Choroid plexus epithelial cell (primary cell): ENCODE data around the gene KRTAP10-8.

ENCODE experiments used
- DNase-seq: peaks from one replicate; pipeline ENCODE4 v3.0.0-alpha.2; 2010; ENCODE audit warnings: low read depth
- H3K4me3 ChIP-seq: 2 replicates; pipeline ENCODE4 v1.5.1; 2011; ENCODE audit warnings: low read depth, mild to moderate bottlenecking, control low read depth, low read length, moderate library complexity
- TF ChIP-seq, protein P1 (sequence below): conservative IDR thresholded peaks from 2 replicates; pipeline ENCODE4 v1.5.1; 2011; ENCODE audit warnings: low read depth, mild to moderate bottlenecking, control low read depth, inconsistent platforms, low read length, moderate library complexity

The KRTAP10-8 gene

DNA sequence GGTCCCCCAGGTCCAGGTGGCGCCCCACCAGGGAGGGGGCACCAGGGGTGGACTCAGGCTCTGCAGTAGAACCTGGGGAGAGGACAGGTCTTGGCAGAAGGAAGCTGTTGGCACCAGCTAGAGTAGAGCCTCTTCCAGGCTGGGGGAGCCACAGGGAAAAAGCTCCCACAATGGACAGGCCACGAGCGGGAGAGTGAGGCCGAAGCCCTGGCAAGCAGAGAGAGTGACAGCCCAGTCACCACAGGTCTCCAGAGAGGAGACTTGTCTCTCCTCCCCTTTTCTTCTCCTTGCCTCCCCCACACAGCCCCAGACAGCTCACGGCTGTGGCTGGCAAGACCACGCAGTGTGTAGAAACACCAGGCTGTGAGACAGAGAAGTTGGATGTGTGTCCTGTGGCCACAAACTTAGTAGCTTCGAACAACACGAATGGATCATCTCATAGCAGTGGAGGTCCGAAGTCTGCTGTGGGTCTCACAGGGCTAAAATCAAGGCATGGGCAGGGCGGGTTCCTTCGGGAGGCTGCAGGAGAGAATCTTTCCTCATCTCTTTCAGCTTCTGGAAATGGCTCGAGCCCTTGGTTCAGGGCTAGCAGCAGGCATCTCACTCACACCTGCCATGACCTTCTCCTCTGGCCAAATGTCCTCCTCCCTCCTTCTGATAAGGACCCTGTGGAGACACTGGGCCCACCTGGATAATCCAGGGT, 39.2 kb downstream of the KRTAP10-8 start:
- no peak overlapping the region for H3K4me3 ChIP-seq
- no peak for DNase-seq
- TF ChIP-seq, protein P1, sequence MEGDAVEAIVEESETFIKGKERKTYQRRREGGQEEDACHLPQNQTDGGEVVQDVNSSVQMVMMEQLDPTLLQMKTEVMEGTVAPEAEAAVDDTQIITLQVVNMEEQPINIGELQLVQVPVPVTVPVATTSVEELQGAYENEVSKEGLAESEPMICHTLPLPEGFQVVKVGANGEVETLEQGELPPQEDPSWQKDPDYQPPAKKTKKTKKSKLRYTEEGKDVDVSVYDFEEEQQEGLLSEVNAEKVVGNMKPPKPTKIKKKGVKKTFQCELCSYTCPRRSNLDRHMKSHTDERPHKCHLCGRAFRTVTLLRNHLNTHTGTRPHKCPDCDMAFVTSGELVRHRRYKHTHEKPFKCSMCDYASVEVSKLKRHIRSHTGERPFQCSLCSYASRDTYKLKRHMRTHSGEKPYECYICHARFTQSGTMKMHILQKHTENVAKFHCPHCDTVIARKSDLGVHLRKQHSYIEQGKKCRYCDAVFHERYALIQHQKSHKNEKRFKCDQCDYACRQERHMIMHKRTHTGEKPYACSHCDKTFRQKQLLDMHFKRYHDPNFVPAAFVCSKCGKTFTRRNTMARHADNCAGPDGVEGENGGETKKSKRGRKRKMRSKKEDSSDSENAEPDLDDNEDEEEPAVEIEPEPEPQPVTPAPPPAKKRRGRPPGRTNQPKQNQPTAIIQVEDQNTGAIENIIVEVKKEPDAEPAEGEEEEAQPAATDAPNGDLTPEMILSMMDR, result no peak

- DNase-seq, result no peak
- TF ChIP-seq, protein P1, result no peak
- no peak overlapping the region for H3K4me3 ChIP-seq
Observed at GRCh38 chr21:44653123-44653522, 41.2 kb downstream of the KRTAP10-8 start.

DNA sequence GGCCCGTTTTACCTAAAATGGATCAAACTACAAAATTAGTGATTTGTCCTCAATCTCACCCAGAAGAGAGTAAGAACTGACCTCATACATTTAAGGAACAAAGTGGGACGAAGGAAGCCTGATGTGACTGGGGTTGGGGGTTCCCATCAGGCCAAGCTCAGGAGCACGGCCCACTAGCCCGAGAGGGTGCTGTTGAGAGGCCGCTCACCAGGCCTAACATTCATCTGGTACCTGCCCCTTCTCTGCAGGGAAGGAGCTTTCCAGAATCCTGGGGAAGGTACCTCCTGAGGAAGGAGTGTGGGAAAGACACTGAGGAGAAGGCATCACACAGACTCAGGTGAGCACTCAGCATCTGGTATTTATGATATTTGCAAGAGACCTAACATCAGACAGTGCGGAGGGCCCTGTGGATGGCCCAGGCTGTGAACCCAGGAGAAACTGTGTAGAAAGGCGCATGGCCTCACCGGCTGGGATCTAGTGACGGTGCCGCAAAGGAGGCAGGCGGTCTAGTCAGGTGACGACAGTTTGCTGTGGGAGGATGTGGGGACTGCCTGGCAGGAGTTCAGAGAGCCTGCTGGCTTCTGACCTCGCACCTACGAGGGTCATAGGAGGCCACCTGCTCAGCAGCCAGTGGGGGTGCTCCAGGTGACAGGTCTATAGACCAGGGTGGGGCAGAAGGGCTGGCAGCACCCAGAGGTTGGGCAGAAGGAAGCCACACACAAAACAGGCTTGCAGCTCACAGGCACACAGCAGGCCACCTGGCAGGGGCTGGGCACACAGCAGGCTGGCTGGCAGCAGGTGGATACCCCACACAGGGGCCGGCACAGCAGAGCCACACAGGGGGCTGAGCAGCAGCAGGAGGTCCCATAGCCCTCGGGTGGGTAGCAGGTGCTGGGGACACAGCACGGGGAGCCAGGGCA, 42.0 kb downstream of the KRTAP10-8 start:
- DNase-seq, result no peak
- TF ChIP-seq, protein P1, result no peak
- H3K4me3 ChIP-seq, result no peak overlapping the region

- TF ChIP-seq, protein P1, result no peak
- no peak for DNase-seq
Observed at GRCh38 chr21:44654576-44655175, 42.8 kb downstream of the KRTAP10-8 start, which contains the start of gene KRTAP12-4. KRTAP12-4 (minus strand) TSS chr21:44654659; CDS start chr21:44654614, 45 bp downstream.

GRCh38 chr21:44656868-44657267, 45.0 kb downstream of the KRTAP10-8 start:
- DNase-seq, result no peak
- TF ChIP-seq, protein P1, result no peak
- no peak overlapping the region for H3K4me3 ChIP-seq

More at GRCh38 chr21:44654576-44655175, 42.8 kb downstream of the KRTAP10-8 start, which contains the start of gene KRTAP12-4:
- H3K4me3 ChIP-seq, result no peak within 1 kb of the TSS

- DNase-seq, result no peak
- H3K4me3 ChIP-seq, result no peak within 1 kb of the TSS
- TF ChIP-seq, protein P1, result no peak
Observed at GRCh38 chr21:44657635-44658540, 46.0 kb downstream of the KRTAP10-8 start, which contains the start of gene KRTAP12-3. KRTAP12-3 (plus strand) TSS chr21:44657932; CDS start chr21:44657980, 48 bp downstream.
